IPS DF 6.9 (cell line): ENCODE measurements around the gene TANC1.

Experiments used
- DNase-seq: peaks from one replicate; pipeline ENCODE4 v3.0.0-alpha.2; 2013; ENCODE audit warnings: low read depth, low spot score
- H3K27ac ChIP-seq: one replicate; pipeline ENCODE4 v1.5.1; 2013; ENCODE audit warnings: low read length, control low read depth
- H3K27me3 ChIP-seq: 2 replicates; pipeline ENCODE4 v1.6.1; 2013; ENCODE audit warnings: mild to moderate bottlenecking, low read length; ENCODE audit not compliant: control insufficient read depth, insufficient read depth
- H3K36me3 ChIP-seq: 2 replicates; pipeline ENCODE4 v1.6.1; 2013; ENCODE audit warnings: low read length; ENCODE audit not compliant: control insufficient read depth, insufficient read depth
- H3K4me1 ChIP-seq: 2 replicates; pipeline ENCODE4 v1.6.1; 2013; ENCODE audit warnings: low read length; ENCODE audit not compliant: control insufficient read depth, insufficient read depth
- H3K4me3 ChIP-seq: 2 replicates; pipeline ENCODE4 v1.5.1; 2013; ENCODE audit warnings: mild to moderate bottlenecking, low read length
- H3K9me3 ChIP-seq: 2 replicates; pipeline ENCODE4 v1.6.1; 2013; ENCODE audit warnings: low read length, inconsistent platforms; ENCODE audit not compliant: control insufficient read depth, insufficient read depth
- WGBS: extraction: QIAGEN DNeasy Blood & Tissue Kit; methylation state at CpG from one replicate; pipeline ENCODE4 v1.1.7; 2013; ENCODE audit warnings: mixed read lengths, missing lambda C conversion rate; ENCODE audit not compliant: insufficient read length, insufficient coverage; 5-methylcytosine and 5-hydroxymethylcytosine counted together

Gene TANC1

DNA sequence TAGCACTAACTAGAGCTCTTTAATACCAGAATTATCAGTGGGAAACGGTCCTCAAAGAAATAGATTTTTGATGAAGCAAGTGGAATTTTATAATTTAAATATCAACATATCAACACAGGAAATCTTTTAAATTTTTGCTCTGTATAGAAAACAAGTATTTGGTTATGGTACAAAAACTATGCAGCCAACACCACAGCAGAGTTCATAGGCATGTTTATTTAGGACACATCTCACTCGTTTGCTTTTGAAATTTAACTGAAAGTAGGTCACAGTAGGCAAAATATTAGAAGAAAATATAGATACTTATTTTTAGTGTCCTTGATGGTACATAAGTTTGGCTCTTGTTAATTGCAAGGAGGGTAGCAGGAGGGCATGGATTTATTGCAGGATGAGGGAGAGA is 34.3 kb upstream of the TANC1 start:
- Histone ChIP-seq H3K27me3 (no peaks in the 10 kb centered on the region), H3K4me3 (no peak overlapping the region), H3K4me1 (peaks cover 4% of the 10 kb centered on the region; the same call in 1 of the 2 replicates), H3K9me3 (no peaks in the 10 kb centered on the region), H3K36me3 (no peaks in the 10 kb centered on the region), H3K27ac (no peak overlapping the region)
- WGBS, result no CpG with 5 or more reads among the region's 2 CpGs
- DNase-seq, result no peak

DNA sequence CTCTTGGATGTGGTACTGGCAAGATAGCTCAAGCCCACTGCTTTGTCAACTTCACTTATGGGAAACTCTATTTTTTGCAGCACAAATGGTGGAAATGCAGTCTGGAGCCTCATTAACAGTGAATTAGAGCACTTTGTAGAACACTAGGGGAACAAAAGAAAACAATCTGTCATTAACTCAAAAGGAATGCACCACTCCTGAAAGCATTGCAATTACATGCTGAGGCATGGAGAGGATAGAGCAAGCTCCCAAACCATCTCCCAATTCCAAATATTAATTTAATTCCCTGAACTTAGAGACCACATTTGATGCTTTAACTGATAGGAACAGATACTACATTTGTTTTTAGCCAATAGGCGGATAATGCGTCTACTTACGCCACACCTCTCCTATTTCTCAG is 32.8 kb upstream of the TANC1 start:
- DNase-seq, result no peak
- Histone ChIP-seq H3K27ac (no peak overlapping the region), H3K4me1 (peaks cover 4% of the 10 kb centered on the region; the same call in 1 of the 2 replicates), H3K4me3 (no peak overlapping the region), H3K9me3 (no peaks in the 10 kb centered on the region), H3K36me3 (no peaks in the 10 kb centered on the region), H3K27me3 (no peaks in the 10 kb centered on the region)
- whole genome bisulfite sequencing, result no CpG with 5 or more reads among the region's 3 CpGs

DNA sequence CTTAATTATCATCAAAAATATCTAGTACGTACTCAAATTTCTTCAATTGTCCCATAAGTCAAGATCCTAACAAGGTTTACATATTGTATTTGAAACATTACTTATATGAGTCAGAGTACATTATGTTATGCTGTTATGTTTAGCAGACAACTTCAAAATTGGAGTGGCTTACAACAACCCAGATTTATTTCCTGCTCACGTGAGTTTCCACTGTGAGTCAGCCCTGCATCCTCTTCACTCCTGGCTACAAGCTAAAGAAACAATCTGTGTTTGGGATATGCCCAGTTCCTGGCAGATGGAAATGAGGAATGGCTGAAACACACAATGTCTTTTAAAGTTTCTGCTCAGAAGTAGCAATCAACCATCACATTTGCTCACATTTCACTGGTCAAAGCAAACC is 31.5 kb upstream of the TANC1 start:
- Histone ChIP-seq H3K9me3 (no peaks in the 10 kb centered on the region), H3K27ac (no peak overlapping the region), H3K4me3 (no peak overlapping the region), H3K27me3 (no peaks in the 10 kb centered on the region), H3K4me1 (peaks cover 4% of the 10 kb centered on the region; the same call in 1 of the 2 replicates), H3K36me3 (no peaks in the 10 kb centered on the region)
- DNase-seq, result no peak
- WGBS, result 100% methylated on average over 1 of the region's 2 CpGs

DNA sequence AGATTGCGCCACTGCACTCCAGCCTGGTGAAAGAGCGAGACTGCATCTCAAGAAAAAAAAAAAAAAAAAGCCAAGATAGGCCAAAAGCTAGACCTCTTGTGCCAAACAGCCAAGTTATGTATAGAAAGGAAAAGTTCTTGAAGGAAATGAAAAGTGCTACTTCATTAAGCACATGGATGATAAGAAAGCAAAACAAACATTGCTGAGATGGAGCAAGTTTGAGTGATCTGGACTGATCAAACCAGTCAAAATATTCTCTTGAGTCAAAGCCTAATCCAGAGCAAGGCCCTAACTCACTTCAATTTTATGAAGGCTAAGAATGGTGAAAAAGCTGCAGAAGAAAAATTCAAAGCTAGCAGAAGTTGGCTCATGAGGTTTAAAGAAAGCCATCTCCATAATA is 28.1 kb upstream of the TANC1 start:
- H3K27ac ChIP-seq, result no peak overlapping the region
- no peaks in the 10 kb centered on the region for H3K36me3 ChIP-seq
- no peak overlapping the region for H3K4me3 ChIP-seq
- H3K4me1 ChIP-seq, result peaks cover 2% of the 10 kb centered on the region; the same call in 1 of the 2 replicates
- no peaks in the 10 kb centered on the region for H3K9me3 ChIP-seq
- DNase-seq, result no peak
- WGBS, result no CpG with 5 or more reads among the region's 2 CpGs
- no peaks in the 10 kb centered on the region for H3K27me3 ChIP-seq

DNA sequence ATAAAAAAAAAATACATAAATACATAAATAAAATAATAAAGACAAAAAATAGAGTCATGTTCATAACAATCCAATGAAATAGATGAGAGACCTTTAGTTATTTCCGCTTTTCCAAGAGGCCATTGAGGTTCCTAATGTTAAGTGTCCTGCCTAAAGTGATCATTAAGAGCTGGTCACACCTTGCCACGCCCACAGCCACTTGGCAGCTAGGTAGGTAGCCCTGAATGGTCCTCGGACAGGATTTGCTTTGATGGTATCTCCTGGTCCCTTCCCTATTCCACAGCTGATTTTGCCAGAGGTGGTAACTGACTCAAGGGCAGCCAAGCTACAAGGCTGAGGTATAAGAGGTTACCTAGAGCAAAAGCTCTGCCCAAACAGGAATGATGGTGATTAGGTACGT is 24.5 kb upstream of the TANC1 start:
- WGBS, result no CpG with 5 or more reads among the region's 4 CpGs
- DNase-seq, result no peak
- H3K4me1 ChIP-seq, result no peaks in the 10 kb centered on the region
- no peaks in the 10 kb centered on the region for H3K36me3 ChIP-seq
- H3K4me3 ChIP-seq, result no peak overlapping the region
- H3K27ac ChIP-seq, result no peak overlapping the region
- no peaks in the 10 kb centered on the region for H3K9me3 ChIP-seq
- H3K27me3 ChIP-seq, result no peaks in the 10 kb centered on the region

DNA sequence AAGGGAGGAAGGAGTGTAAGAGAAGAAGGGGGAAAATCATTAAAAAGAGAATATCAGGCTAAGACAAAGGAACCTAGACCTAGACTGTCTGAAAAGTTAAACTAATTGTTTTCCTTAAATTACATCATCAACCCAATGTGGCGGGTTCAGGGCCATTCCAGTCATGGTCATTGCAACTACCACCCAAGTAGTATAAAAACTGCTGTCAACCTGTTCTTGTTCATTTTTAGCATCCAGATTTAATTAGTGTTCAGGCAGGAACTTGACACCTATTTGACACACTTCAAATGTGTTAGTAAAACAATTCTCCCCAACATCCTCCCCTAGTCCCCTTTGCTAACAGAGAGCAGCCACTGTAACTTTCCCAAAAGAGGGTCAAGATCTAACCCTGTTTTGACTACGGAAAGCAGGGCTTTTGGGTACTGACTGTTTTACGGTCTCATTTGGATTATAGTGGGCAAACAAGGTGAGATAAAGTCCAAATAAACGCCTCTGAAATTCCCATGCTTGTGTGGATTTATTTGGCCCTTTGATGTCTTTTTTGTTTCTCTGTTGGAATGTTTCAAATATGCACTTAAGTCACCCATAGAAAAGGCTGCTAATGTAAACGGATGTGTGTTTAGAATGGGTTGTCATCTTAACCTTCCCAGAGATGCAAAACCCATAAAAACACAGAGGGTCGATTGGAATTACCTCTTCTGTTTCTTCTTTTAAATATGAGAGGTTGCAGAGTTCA is 19.3 kb upstream of the TANC1 start:
- H3K4me3 ChIP-seq, result no peak overlapping the region
- no CpG with 5 or more reads among the region's 6 CpGs for WGBS
- no peaks in the 10 kb centered on the region for H3K27me3 ChIP-seq
- no peak for DNase-seq
- no peak overlapping the region for H3K27ac ChIP-seq
- no peaks in the 10 kb centered on the region for H3K4me1 ChIP-seq
- H3K9me3 ChIP-seq, result no peaks in the 10 kb centered on the region
- no peaks in the 10 kb centered on the region for H3K36me3 ChIP-seq

DNA sequence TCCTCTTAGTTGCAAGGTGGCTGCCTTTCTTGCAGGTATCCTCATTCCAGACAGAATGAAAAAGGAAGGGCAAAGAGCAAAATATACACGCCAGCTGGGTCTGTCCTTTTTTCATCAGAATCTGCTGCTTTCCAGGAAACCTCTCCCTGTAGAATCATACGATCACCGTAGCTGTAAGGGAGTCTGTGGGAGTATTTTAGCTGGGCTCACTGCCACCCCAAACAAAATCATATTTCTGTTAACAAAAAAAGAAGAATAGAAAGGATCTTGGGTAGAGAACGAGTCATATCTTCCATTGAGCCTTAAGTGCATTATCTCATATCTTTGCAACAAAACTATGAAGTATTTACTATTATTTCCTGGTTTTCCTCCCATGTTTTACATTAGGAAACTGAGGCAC is 15.0 kb upstream of the TANC1 start:
- no CpG with 5 or more reads among the region's 4 CpGs for WGBS
- no peak overlapping the region for H3K27ac ChIP-seq
- no peak for DNase-seq
- H3K4me3 ChIP-seq, result no peak overlapping the region
- no peaks in the 10 kb centered on the region for H3K9me3 ChIP-seq
- no peaks in the 10 kb centered on the region for H3K4me1 ChIP-seq
- no peaks in the 10 kb centered on the region for H3K36me3 ChIP-seq
- no peaks in the 10 kb centered on the region for H3K27me3 ChIP-seq

DNA sequence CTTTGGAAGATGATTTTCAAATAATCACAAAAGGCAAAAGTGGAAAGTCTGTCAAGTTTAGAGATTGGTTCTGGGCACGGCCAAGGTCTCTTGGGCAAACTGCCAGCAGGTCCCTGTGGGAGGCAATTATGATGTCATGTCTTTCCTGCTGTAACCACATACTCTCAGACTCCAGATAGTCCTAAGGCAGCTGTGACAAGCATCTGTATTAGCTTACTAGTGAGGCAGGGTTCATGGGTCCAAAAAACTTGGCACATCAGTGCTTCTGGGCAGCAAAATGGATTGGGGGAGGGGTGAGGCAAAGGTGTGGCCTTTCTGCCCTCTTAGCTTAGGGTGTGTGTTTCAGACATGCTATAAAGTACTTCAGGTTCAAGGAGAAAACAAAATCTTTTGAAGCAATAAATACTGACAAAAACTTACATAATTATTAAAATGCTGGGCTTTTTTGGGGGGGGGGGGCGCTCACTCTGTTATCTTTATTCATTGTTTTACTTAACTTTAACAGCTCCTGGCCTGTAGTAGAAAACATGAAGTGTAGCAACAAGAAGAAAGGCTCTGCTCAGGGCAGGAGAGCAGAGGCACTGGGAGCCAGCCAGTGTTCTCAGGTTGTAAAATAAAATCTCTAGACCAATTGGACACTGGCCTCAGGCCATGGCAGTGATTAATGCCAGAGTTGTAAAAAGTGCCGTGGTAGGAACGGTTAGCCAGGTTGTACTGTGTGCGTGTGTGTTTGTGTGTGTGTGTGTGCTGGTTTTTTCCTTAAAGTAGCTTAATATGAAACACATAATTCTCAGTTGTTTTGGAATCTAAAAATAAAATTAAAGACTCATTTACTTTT is 14.3 kb upstream of the TANC1 start:
- Histone ChIP-seq H3K4me3 (no peak overlapping the region), H3K9me3 (no peaks in the 10 kb centered on the region), H3K36me3 (no peaks in the 10 kb centered on the region), H3K4me1 (no peaks in the 10 kb centered on the region), H3K27me3 (no peaks in the 10 kb centered on the region), H3K27ac (no peak overlapping the region)
- WGBS, result no CpG with 5 or more reads among the region's 5 CpGs
- DNase-seq, result no peak

DNA sequence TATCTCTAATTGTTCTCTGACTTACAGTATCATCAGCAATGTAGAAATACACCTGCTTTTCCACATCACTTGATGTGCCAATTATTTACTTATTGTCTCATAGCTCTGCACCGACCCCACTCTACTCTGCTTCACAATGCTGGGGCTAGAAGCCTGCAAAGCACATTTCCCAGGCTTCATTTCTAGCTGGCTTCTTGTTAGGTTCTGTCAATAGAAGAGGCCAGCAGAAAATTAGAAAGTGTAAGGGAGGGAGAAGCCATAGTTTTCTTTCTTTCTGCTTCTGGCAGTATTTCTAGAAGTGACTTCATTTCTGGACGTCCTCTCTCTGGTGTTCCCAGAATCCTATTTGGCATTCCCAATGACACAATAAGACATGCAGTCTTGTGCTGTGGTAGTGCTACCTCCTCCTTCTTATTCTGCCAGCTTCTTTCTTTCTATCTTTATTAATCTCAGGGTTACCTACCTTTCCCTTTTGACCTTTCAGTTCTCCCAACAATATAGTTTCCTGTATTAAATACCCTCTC is 12.5 kb upstream of the TANC1 start:
- H3K36me3 ChIP-seq, result no peaks in the 10 kb centered on the region
- WGBS, result no CpG with 5 or more reads among the region's 2 CpGs

DNA sequence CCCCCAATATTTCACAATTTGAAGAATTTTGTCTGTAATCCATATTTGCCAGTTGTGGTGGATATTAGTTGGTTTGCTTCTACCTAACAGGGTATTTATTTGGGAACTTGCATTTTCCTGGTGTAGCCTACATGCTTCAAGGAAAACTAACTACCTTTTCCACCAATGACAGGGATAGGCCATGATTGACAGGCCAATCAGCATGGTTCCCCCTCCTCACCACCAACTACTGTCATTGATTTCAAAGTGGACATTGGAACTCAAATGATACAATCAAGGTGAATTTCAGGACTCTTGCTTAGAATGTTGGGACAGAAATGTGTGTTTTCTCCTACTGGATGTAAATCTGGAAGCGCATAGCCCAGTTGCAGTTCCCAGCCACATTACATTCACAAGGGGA is 10.1 kb upstream of the TANC1 start:
- Histone ChIP-seq H3K4me3 (no peak overlapping the region), H3K36me3 (no peaks in the 10 kb centered on the region), H3K27ac (no peak overlapping the region), H3K27me3 (no peaks in the 10 kb centered on the region), H3K9me3 (no peaks in the 10 kb centered on the region), H3K4me1 (no peaks in the 10 kb centered on the region)
- no CpG with 5 or more reads among the region's 1 CpG for WGBS
- DNase-seq, result no peak

More for the DNA sequence above, 12.5 kb upstream of the TANC1 start:
- no peak for DNase-seq
- Histone ChIP-seq H3K27me3 (no peaks in the 10 kb centered on the region), H3K4me3 (no peak overlapping the region), H3K9me3 (no peaks in the 10 kb centered on the region), H3K4me1 (no peaks in the 10 kb centered on the region), H3K27ac (no peak overlapping the region)
